ENCODE measurements around the gene PEX7.

DNA sequence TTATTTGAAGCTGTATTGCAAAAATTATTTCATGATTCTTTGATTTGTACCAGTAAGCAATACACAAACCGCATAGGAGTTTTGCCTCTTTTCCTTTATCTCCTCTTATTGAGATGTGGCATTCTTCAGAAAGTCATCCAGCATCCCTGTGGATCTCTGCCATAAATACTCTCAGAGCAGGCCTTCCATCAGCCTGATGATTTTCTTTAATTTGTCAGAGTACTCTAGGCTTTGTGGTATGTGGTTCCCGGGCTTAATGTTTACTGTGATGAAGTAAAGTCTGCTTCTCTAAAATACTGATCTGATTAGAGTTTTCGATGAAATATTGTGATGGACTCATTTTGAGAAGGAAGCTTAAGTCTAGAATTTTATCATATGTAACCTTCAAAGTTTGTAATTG, 68.6 kb downstream of the PEX7 start:
- TF ChIP-seq POLR2AphosphoS5 (IDR thresholded peaks at IDR 0.05) (no peak), POLR2A (IDR thresholded peaks at IDR 0.05) (no peak)
- TF ChIP-seq, protein P1, sequence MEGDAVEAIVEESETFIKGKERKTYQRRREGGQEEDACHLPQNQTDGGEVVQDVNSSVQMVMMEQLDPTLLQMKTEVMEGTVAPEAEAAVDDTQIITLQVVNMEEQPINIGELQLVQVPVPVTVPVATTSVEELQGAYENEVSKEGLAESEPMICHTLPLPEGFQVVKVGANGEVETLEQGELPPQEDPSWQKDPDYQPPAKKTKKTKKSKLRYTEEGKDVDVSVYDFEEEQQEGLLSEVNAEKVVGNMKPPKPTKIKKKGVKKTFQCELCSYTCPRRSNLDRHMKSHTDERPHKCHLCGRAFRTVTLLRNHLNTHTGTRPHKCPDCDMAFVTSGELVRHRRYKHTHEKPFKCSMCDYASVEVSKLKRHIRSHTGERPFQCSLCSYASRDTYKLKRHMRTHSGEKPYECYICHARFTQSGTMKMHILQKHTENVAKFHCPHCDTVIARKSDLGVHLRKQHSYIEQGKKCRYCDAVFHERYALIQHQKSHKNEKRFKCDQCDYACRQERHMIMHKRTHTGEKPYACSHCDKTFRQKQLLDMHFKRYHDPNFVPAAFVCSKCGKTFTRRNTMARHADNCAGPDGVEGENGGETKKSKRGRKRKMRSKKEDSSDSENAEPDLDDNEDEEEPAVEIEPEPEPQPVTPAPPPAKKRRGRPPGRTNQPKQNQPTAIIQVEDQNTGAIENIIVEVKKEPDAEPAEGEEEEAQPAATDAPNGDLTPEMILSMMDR (IDR thresholded peaks at IDR 0.05) = no peak

All from transverse colon (tissue), 4 donors.